HL-60 (cell line): ENCODE measurements around the gene DENND1B.

ENCODE experiments used
- DNase-seq, 2 experiments: peaks; one replicate each; pipeline ENCODE4 v3.0.0-alpha.2; 2010 to 2020; ENCODE audit warnings: low read depth in 1 of 2, low spot score in 1 of 2
- H3K27ac ChIP-seq: fragments of 250-450 bp; sonication (Bioruptor Pico); replicated peaks from 2 replicates; pipeline ENCODE4 v1.5.1; 2020; ENCODE audit warnings: mild to moderate bottlenecking, moderate library complexity
- H3K27me3 ChIP-seq: fragments of 250-450 bp; sonication (Bioruptor Pico); 2 replicates; pipeline ENCODE4 v1.5.1; 2021; ENCODE audit warnings: mild to moderate bottlenecking, moderate library complexity; ENCODE audit not compliant: insufficient read depth, poor library complexity, severe bottlenecking
- H3K4me3 ChIP-seq: replicated peaks from 2 replicates; pipeline ENCODE4 v1.5.1; 2011; ENCODE audit warnings: mild to moderate bottlenecking, control low read depth, low read length; ENCODE audit not compliant: insufficient read depth
- CTCF ChIP-seq: IDR thresholded peaks from one replicate; pipeline ENCODE4 v1.5.1; 2011; ENCODE audit warnings: low read length, control low read depth, inconsistent platforms; ENCODE audit not compliant: insufficient read depth
- GABPA ChIP-seq: IDR thresholded peaks from 2 replicates; pipeline ENCODE4 v1.6.1; 2012; ENCODE audit warnings: low read depth
- POLR2AphosphoS5 ChIP-seq: IDR thresholded peaks from 2 replicates; pipeline ENCODE4 v1.6.1; 2012; ENCODE audit warnings: low read depth
- REST ChIP-seq: IDR thresholded peaks from 2 replicates; pipeline ENCODE4 v1.6.1; 2012; ENCODE audit warnings: low read depth; ENCODE audit not compliant: insufficient replicate concordance
- SPI1 ChIP-seq: IDR thresholded peaks from 2 replicates; pipeline ENCODE4 v1.6.1; 2012; ENCODE audit warnings: low read depth, mild to moderate bottlenecking, borderline replicate concordance

DENND1B gene

DNA sequence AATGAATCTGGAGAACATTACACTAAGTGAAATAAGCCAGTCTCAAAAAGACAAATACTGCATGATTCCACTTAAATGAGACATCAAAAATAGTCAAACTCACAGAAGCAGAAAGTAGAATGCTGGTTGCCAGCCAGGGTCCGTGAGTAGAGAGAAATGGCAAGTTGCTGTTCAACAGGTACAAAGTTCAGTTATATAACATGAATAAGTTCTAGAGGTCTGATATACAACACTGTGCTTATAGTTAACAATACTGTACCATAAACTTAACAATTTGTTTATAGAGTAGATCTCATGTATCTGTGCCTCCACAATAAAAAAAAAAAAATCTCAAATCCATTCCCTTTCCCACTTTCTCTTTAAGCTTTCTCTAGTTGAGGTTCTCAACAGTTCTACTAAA lies 83.5 kb downstream of the DENND1B start:
- H3K27me3 ChIP-seq: no peaks in the 10 kb centered on the region
- DNase-seq: no peak
- H3K27ac ChIP-seq: no peak overlapping the region
- no peak for TF ChIP-seq CTCF
- no peak for TF ChIP-seq GABPA
- TF ChIP-seq POLR2AphosphoS5: no peak
- no peak for TF ChIP-seq REST
- TF ChIP-seq SPI1: no peak
- H3K4me3 ChIP-seq: no peak overlapping the region

DNA sequence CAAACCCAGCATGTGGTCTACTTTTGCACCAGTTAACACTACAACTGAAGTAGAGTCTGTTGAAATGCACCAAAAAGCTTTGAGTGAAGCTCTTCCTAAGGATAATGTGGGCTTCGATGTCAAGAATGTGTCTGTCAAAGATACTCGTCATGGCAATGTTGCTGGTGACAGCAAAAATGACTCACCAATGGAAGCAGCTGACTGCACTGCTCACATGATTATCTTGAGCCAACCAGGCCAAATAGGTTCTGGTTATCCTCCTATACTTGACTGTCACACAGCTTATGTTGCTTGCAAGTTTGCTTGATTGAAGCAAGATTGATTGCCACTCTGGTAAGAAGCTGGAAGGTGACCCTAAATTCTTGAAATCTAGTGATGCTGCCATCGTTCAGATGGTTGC lies 85.2 kb downstream of the DENND1B start:
- Histone ChIP-seq H3K27ac (no peak overlapping the region), H3K4me3 (no peak overlapping the region), H3K27me3 (no peaks in the 10 kb centered on the region)
- no peak for TF ChIP-seq SPI1
- no peak for TF ChIP-seq POLR2AphosphoS5
- TF ChIP-seq CTCF: no peak
- no peak for TF ChIP-seq GABPA
- no peak for TF ChIP-seq REST
- no peak for DNase-seq

GRCh38 chr1:197688233-197688632 lies 87.0 kb downstream of the DENND1B start:
- no peak overlapping the region for H3K27ac ChIP-seq
- no peak for TF ChIP-seq POLR2AphosphoS5
- TF ChIP-seq GABPA: no peak
- TF ChIP-seq SPI1: no peak
- TF ChIP-seq REST: no peak
- no peak for TF ChIP-seq CTCF
- DNase-seq: no peak
- no peak overlapping the region for H3K4me3 ChIP-seq
- no peaks in the 10 kb centered on the region for H3K27me3 ChIP-seq
